Mucosa of rectum (tissue), 2 donors: ENCODE measurements around the gene SRRD.
"Not testable (repeated sequence)": the region's sequence is repeated elsewhere in the genome, so short reads cannot be mapped to it uniquely, and the experiment has no call there.

Source experiments
- H3K27ac ChIP-seq, 2 donors: one replicate each; pipeline ENCODE4 v1.7.0; 2013; ENCODE audit warnings: inconsistent platforms in 2 of 2, low read depth in 2 of 2, low read length in 2 of 2
- H3K27me3 ChIP-seq, 2 donors: one replicate each; pipeline ENCODE4 v1.7.0; 2013; ENCODE audit warnings: low read length in 2 of 2; ENCODE audit not compliant: control insufficient read depth in 2 of 2, insufficient read depth in 2 of 2
- H3K36me3 ChIP-seq, 2 donors: one replicate each; pipeline ENCODE4 v1.7.0; 2013; ENCODE audit warnings: low read length in 2 of 2; ENCODE audit not compliant: control insufficient read depth in 2 of 2, insufficient read depth in 2 of 2
- H3K4me1 ChIP-seq, 2 donors: one replicate each; pipeline ENCODE4 v1.7.0; 2013; ENCODE audit warnings: low read length in 2 of 2, mild to moderate bottlenecking in 1 of 2; ENCODE audit not compliant: control insufficient read depth in 2 of 2, insufficient read depth in 2 of 2
- H3K4me3 ChIP-seq, 2 donors: one replicate each; pipeline ENCODE4 v1.7.0; 2013; ENCODE audit warnings: low read length in 2 of 2
- H3K9ac ChIP-seq, 2 donors: one replicate each; pipeline ENCODE4 v1.7.0; 2013; ENCODE audit warnings: low read length in 2 of 2, low read depth in 1 of 2, mild to moderate bottlenecking in 1 of 2
- H3K9me3 ChIP-seq, 2 donors: one replicate each; pipeline ENCODE4 v1.7.0; 2013; ENCODE audit warnings: low read length in 2 of 2; ENCODE audit not compliant: control insufficient read depth in 2 of 2
- donor health status: healthy.
- donor health status: Normal muscosa, but diverticular disease.

SRRD gene

DNA sequence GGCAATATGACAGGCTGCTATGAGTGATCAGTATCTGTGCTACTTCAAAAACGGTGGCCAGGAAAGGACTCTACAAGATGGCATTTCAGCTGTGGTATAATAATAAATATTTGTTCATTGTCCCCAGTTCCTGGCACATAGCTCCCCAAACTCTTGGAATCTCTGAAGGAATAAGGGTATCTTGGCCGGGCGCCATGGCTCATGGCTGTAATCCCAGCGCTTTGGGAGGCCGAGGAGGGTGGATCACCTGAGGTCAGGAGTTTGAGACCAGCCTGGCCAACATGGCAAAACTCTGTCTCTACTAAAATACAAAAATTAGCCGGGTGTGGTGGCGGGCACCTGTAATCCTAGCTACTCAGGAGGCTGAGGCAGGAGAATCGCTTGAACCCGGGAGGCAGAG is 44.8 kb downstream of the SRRD start:
- H3K27me3 ChIP-seq, H3K9me3 ChIP-seq, H3K9ac ChIP-seq, H3K4me3 ChIP-seq, H3K27ac ChIP-seq, H3K4me1 ChIP-seq: not testable (repeated sequence)
- H3K36me3 ChIP-seq, result peaks cover 2 to 21% of the 10 kb centered on the region in 2 donors

- H3K4me3 ChIP-seq, result no peak overlapping the region
- H3K27me3 ChIP-seq, result no peaks in the 10 kb centered on the region
- no peak overlapping the region for H3K9ac ChIP-seq
- H3K36me3 ChIP-seq, result peaks cover 2 to 21% of the 10 kb centered on the region in 2 donors
- H3K9me3 ChIP-seq, result no peaks in the 10 kb centered on the region
- peaks cover 0 to under 1% of the 10 kb centered on the region in 2 donors for H3K4me1 ChIP-seq
- H3K27ac ChIP-seq, result no peak overlapping the region
These were observed 45.7 kb downstream of the SRRD start for GRCh38 chr22:26529345-26529744.

DNA sequence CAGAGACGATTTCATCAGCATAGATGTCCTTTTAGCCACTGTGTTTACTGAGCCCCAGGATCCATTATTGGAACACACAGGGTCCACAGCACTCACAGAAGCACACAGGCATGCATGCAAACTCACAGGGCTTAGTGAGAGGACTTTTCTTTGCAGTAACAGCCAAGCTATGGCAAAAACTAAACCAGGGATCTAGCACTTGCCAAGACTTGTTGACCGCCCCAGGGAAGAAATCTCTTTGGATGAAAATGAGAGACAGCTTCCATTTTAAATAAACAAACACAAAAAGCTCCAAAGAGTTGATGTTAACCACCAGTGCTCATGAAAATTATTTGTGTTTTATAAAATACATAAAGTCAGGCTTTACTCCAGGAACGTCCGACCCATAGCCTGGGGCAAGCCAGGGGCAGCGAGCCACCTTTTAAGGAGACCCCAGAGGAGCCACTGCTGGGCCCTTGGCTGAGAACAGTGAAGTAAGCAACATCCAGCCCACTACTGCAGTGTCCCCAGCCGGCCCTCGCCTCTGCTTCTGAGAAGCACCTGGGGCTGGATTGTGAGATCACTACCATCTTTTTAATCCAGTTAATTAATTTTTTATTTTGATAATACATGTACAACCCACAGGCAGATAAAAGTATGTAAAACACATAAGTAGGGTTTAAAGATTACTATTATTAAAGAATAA is 50.6 kb downstream of the SRRD start:
- peak overlapping the region in 1 of 2 donors; percentile 18 for H3K27ac ChIP-seq
- peaks cover 2 to 16% of the 10 kb centered on the region in 2 donors for H3K36me3 ChIP-seq
- H3K9ac ChIP-seq, result no peak overlapping the region
- H3K9me3 ChIP-seq, result no peaks in the 10 kb centered on the region
- H3K27me3 ChIP-seq, result no peaks in the 10 kb centered on the region
- H3K4me3 ChIP-seq, result no peak overlapping the region
- H3K4me1 ChIP-seq, result peaks cover 0 to 7% of the 10 kb centered on the region in 2 donors

GRCh38 chr22:26534874-26535602 is 51.4 kb downstream of the SRRD start:
- Histone ChIP-seq H3K36me3 (peaks cover 2 to 15% of the 10 kb centered on the region in 2 donors), H3K27ac (peak overlapping the region in 1 of 2 donors; percentile 18), H3K27me3 (no peaks in the 10 kb centered on the region), H3K9me3 (no peaks in the 10 kb centered on the region), H3K4me3 (no peak overlapping the region), H3K9ac (no peak overlapping the region), H3K4me1 (peaks cover 0 to 7% of the 10 kb centered on the region in 2 donors)

- no peak overlapping the region for H3K9ac ChIP-seq
- peaks cover 2 to 12% of the 10 kb centered on the region in 2 donors for H3K36me3 ChIP-seq
- H3K27me3 ChIP-seq, result no peaks in the 10 kb centered on the region
- peak overlapping the region in 1 of 2 donors; percentile 18 for H3K27ac ChIP-seq
- no peaks in the 10 kb centered on the region for H3K9me3 ChIP-seq
- H3K4me1 ChIP-seq, result peaks cover 0 to 7% of the 10 kb centered on the region in 2 donors
- no peak overlapping the region for H3K4me3 ChIP-seq
These were observed 51.9 kb downstream of the SRRD start for GRCh38 chr22:26535603-26535908.

GRCh38 chr22:26536056-26536761 is 52.5 kb downstream of the SRRD start:
- H3K36me3 ChIP-seq, result peaks cover 9 to 12% of the 10 kb centered on the region in 2 donors

GRCh38 chr22:26536762-26537134 is 53.1 kb downstream of the SRRD start:
- Histone ChIP-seq H3K27me3 (no peaks in the 10 kb centered on the region), H3K4me3 (no peak overlapping the region), H3K36me3 (peaks cover 9 to 10% of the 10 kb centered on the region in 2 donors), H3K27ac (no peak overlapping the region), H3K9ac (no peak overlapping the region), H3K9me3 (no peaks in the 10 kb centered on the region), H3K4me1 (peaks cover 0 to 7% of the 10 kb centered on the region in 2 donors)

More at GRCh38 chr22:26536056-26536761, 52.5 kb downstream of the SRRD start:
- Histone ChIP-seq H3K27me3 (no peaks in the 10 kb centered on the region), H3K27ac (no peak overlapping the region), H3K4me3 (no peak overlapping the region), H3K9ac (no peak overlapping the region), H3K9me3 (no peaks in the 10 kb centered on the region), H3K4me1 (peaks cover 0 to 7% of the 10 kb centered on the region in 2 donors)

DNA sequence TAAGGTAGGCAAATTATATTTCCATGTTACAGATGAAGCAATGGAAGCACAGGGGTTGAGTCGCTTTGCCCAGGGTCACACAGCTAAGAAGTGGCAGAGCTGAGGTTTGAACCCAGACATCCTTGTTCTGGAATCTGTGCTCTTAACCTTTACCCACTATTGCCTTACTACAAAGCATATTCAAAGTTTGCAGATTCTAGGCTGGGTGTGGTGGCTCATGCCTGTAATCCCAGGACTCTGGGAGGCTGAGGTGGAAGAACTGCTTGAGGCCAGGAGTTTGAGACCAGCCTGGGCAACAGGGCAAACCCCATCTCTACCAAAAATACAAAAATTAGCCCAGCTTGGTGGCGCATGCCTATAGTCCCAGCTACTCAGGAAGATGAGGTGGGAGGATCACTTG is 56.4 kb downstream of the SRRD start:
- Histone ChIP-seq H3K9me3 (no peaks in the 10 kb centered on the region), H3K4me1 (peaks cover 0 to 5% of the 10 kb centered on the region in 2 donors), H3K27me3 (no peaks in the 10 kb centered on the region), H3K9ac (no peak overlapping the region), H3K36me3 (peaks cover 9 to 10% of the 10 kb centered on the region in 2 donors), H3K4me3 (no peak overlapping the region), H3K27ac (no peak overlapping the region)

- Histone ChIP-seq H3K36me3 (peaks cover 9 to 10% of the 10 kb centered on the region in 2 donors), H3K4me3 (no peak overlapping the region), H3K9me3 (no peaks in the 10 kb centered on the region), H3K4me1 (no peaks in the 10 kb centered on the region), H3K27me3 (no peaks in the 10 kb centered on the region), H3K27ac (no peak overlapping the region), H3K9ac (no peak overlapping the region)
These were observed 57.6 kb downstream of the SRRD start for GRCh38 chr22:26541167-26541819.

- Histone ChIP-seq H3K9me3 (no peaks in the 10 kb centered on the region), H3K4me3 (no peak overlapping the region), H3K4me1 (no peaks in the 10 kb centered on the region), H3K27ac (peak overlapping the region in 1 of 2 donors; percentile 11), H3K27me3 (no peaks in the 10 kb centered on the region), H3K36me3 (peaks cover 9 to 10% of the 10 kb centered on the region in 2 donors), H3K9ac (no peak overlapping the region)
These were observed 59.2 kb downstream of the SRRD start for GRCh38 chr22:26542831-26543230.
